GM10266 (cell line): ENCODE data around the gene BAZ2A.

Experiments used
- DNase-seq: peaks from one replicate; pipeline ENCODE4 v3.0.0; 2012; ENCODE audit errors: extremely low spot score
- CTCF ChIP-seq: IDR thresholded peaks from 2 replicates; pipeline ENCODE4 v1.5.1; 2012; ENCODE audit warnings: mild to moderate bottlenecking, low read depth; ENCODE audit not compliant: control insufficient read depth, insufficient read depth; ENCODE audit errors: missing control alignments

The BAZ2A gene

DNA sequence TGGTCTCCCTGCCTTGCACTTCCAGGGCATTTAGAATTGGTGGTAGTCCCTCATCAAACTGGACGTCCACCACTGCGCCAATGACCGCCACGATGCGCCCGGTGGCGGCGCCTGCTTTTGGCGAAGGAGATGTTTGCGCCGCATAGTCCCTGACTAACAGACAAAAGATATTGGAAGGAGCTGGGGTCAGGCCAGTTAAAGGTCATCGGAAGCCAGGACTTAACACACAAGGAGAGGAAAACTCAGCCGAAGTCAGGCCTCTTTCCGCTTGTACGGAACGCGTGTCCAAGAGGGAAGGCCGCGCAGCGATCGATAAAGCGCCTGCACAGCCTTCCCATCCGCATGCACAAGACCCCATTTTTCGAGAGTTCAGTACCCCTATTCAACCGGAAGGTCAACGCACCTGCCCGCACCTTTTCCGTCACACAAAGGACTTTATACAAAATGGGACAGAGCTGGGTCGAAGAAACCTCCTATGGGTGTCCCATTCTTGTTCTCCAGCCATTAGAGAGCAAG lies 15.1 kb upstream of the BAZ2A start:
- no peak for TF ChIP-seq CTCF
- DNase-seq, result no peak

GRCh38 chr12:56644654-56645053 lies 14.5 kb upstream of the BAZ2A start:
- DNase-seq, result no peak
- TF ChIP-seq CTCF, result no peak

DNA sequence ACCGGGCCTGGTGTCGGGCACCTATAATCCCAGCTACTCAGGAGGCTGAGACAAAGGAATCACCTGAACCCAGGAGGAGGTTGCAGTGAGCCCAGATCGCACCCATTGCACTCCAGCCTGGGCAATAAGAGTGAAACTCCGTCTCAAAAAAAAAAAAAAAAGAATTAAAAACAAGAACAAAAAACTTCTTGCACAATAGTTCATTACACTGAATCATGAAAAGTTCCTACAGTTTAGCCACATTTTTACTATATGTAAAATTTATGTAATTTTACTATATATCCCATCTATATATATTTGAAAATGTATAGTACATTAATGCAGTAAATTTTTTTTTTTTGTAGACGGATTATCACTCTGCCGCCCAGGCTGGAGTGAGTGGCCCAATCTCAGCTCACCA lies 11.1 kb upstream of the BAZ2A start:
- no peak for DNase-seq
- no peak for TF ChIP-seq CTCF

GRCh38 chr12:56637621-56638020 lies 7.5 kb upstream of the BAZ2A start:
- TF ChIP-seq CTCF, result no peak

GRCh38 chr12:56636675-56637540 lies 6.8 kb upstream of the BAZ2A start:
- peak; percentile 95 for DNase-seq
- peak; percentile 83 for TF ChIP-seq CTCF

More at GRCh38 chr12:56637621-56638020, 7.5 kb upstream of the BAZ2A start:
- no peak for DNase-seq

DNA sequence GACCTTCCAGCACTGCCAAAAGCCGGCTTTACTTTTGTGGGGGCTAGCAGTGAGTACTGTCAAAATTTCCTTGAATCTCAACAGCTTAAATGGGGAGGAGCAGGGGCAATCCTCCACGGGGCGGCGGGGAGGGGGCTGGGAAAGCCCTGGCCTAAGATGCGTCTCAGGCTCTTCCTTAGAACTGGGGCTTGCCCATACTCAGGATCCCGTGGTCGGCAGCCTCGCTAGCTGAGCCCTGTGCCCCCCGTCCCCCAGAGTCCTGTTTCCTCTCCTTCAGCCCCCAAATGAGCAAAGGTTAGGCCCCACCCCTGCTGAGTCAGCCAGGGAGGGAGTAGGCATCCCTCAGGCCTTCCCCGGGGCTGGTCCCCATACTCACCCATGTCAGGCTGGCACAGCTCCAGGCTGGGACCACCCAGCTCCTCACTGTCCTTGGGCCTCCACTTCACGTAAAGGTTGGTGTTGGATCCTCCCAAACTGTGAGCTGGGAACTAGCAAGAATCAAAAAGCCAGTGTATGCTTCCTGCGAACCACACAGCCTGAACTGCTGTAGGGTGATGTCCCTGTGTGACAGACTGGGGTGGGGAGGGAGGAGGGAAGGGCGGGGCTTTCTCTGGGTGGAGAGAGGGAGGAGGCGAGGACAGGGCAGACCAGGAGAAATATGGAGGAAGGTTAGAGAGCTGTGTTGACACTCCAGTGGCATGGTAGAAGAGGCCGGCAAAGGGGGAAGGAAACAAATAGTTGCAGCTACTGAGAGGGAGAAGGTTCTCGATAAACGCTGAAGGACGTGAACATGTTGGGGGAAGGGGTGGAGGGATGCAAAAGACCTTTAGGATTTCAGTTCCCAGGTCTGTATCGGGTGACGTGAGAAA lies 5.9 kb upstream of the BAZ2A start:
- TF ChIP-seq CTCF, result peak; percentile 4

More for the DNA sequence above, 5.9 kb upstream of the BAZ2A start:
- DNase-seq, result peak; percentile 88
